Fibroblast of villous mesenchyme (primary cell): Measurements from ENCODE around the gene TWIST2. TPM values are rescaled to one million over a fixed set of nuclear protein-coding genes. Genes with fewer than 3 reads are reported as not detected.

ENCODE experiments used
- DNase-seq: peaks from one replicate; pipeline ENCODE4 v3.0.0-alpha.2; 2010; ENCODE audit warnings: low read depth
- H3K4me3 ChIP-seq: 2 replicates; pipeline ENCODE4 v1.5.1; 2011; ENCODE audit warnings: low read depth, mild to moderate bottlenecking, low read length
- total RNA-seq: library from RNA; depleted of rRNA; stranded (reverse); fragments of >200 nt; gene quantifications from 2 replicates; pipeline ENCODE4 v1.2.3, GENCODE V29; 2012
- TF ChIP-seq, protein P1 (sequence below): IDR thresholded peaks from 2 replicates; pipeline ENCODE4 v1.5.1; 2012; ENCODE audit warnings: low read depth, mild to moderate bottlenecking, low read length; ENCODE audit not compliant: insufficient read depth

Gene TWIST2
- total RNA-seq, 1 donor = 58.7 TPM

GRCh38 chr2:238854699-238855229 is 6.9 kb downstream of the TWIST2 start:
- H3K4me3 ChIP-seq = peak overlapping the region; percentile 29
- DNase-seq = peak; percentile 51
- TF ChIP-seq, protein P1, sequence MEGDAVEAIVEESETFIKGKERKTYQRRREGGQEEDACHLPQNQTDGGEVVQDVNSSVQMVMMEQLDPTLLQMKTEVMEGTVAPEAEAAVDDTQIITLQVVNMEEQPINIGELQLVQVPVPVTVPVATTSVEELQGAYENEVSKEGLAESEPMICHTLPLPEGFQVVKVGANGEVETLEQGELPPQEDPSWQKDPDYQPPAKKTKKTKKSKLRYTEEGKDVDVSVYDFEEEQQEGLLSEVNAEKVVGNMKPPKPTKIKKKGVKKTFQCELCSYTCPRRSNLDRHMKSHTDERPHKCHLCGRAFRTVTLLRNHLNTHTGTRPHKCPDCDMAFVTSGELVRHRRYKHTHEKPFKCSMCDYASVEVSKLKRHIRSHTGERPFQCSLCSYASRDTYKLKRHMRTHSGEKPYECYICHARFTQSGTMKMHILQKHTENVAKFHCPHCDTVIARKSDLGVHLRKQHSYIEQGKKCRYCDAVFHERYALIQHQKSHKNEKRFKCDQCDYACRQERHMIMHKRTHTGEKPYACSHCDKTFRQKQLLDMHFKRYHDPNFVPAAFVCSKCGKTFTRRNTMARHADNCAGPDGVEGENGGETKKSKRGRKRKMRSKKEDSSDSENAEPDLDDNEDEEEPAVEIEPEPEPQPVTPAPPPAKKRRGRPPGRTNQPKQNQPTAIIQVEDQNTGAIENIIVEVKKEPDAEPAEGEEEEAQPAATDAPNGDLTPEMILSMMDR = no peak

GRCh38 chr2:238855299-238855698 is 7.4 kb downstream of the TWIST2 start:
- TF ChIP-seq, protein P1 = no peak
- no peak for DNase-seq
- no peak overlapping the region for H3K4me3 ChIP-seq

DNA sequence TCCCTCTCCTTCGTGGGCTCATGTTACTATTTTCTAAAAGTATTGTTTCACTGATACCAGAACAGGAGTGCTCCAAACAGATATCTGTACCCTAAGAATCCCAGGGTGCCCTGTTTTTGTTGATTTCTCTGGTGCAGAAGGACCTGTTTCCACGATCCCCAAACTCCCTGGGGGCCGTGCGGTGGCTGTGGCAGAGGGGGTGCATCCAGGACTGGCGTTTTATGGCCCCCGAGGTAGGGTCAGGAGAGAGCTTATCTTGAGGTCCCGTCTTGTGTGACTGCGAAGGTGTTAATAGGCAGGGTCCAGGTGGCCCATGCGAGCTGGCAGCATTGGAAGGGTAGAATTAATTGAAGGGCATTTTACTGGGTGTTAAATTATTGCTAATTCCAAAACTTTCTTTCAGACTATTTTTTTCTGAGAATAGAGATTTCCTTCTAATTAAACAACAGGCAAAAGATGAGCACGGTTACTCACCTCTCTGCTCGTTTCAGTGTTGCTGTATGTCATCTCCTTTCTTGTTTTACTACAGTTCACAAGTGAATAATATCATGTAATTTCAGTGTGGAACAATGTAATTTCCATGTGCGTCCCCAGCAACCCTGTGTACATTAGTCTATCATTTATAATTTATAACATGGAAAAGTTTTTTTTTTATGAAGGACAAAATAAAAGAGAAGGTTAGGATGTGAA is 8.2 kb downstream of the TWIST2 start:
- H3K4me3 ChIP-seq = no peak overlapping the region
- TF ChIP-seq, protein P1 = no peak
- no peak for DNase-seq

DNA sequence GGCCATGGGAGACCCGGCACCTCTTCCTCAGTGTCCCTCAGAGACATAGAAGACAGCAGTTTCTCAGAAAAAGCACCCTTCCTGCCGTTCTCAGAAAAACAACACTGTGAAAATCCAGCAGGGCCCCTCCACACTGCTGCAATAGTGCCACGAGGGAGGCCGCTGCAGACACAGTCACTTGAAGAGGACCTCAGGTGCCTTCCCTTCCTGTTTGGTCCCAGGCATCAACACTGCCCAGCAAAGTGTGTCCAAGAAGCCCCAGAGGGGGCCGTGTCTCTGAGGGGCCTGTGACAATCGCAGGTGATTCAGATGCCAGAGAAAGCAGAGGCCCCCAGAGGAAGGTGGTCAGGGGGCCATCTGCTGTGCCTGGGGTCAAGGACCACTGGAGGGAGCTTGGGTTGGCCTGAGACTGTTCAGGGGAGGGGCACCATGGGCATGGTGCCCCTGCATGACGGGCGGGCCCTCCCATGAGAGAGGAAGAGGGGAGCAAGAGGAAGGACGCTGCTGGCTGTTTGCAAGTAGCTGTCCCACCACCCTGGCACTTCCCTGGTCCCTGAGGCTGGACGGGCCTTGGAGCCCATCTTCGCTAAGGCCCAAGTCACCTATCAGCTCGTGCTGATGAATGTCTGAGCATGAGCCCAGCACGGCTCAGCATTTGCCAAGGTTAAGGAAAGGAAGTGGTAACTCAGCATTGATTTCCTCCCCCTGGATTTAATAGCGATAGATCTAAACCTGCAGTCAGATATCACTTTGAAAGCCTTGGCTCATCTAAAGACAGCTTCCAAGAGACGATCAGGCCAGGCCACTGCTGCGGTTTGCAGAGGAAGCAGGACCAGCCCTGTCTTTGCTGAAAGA is 9.1 kb downstream of the TWIST2 start:
- DNase-seq = no peak
- no peak overlapping the region for H3K4me3 ChIP-seq
- TF ChIP-seq, protein P1 = no peak

- TF ChIP-seq, protein P1 = no peak
- no peak for DNase-seq
- no peak overlapping the region for H3K4me3 ChIP-seq
These were observed 10.1 kb downstream of the TWIST2 start for GRCh38 chr2:238857959-238858358.

GRCh38 chr2:238859636-238860347 is 11.9 kb downstream of the TWIST2 start:
- H3K4me3 ChIP-seq = no peak overlapping the region
- DNase-seq = no peak
- TF ChIP-seq, protein P1 = no peak
